K562 (cell line): ENCODE measurements around the gene FGF13. TPM values are rescaled to one million over a fixed set of nuclear protein-coding genes. Genes with fewer than 3 reads are reported as not detected.
A peak's percentile ranks its signal among the peaks of the same experiment; 100 is the strongest.

Experiments used
- ATAC-seq: fragments of 200-7000 bp; cut with Tn5 transposase; 3 replicates; pipeline ENCODE4 v1.9.1; 2020; ENCODE audit warnings: moderate library complexity
- BruUV-seq: library from RNA; stranded (reverse); fragments of 400-500 nt; replicated peaks from 2 replicates; lab custom pipeline; 2021; lab: Mats Ljungman, UMichigan
- CTCF ChIA-PET: fragments of 300-600 bp; formaldehyde crosslinking; extraction: SDS; loops from one replicate; lab custom pipeline; 2021; ENCODE audit warnings: low intra/inter-chr PET ratio; lab: Yijun Ruan, JAX
- POLR2A ChIA-PET: fragments of 300-600, 350-650 bp; sonication (Branson Sonifier 250); formaldehyde crosslinking; extraction: SDS; loops from one replicate; lab custom pipeline; 2021; ENCODE audit warnings: antibody characterized with exemption, inconsistent platforms; lab: Yijun Ruan, JAX
- DNase-seq, 4 experiments: peaks; one replicate each; pipeline versions ENCODE4 v3.0.0 to v3.0.0-alpha.2; 2011 to 2018; ENCODE audit warnings: low spot score in 3 of 4, mixed read lengths in 3 of 4; ENCODE audit errors: extremely low read depth in 1 of 4
- FAIRE-seq: peaks from 2 replicates; lab custom pipeline; 2011; peaks lifted over from hg19 to GRCh38; lab: Jason Lieb, UNC
- H2AFZ ChIP-seq: 2 replicates; pipeline ENCODE4 v1.6.0; 2011; ENCODE audit warnings: low read depth, low read length, control low read depth, inconsistent platforms
- H3K27ac ChIP-seq: fragments of 200-600 bp; 3 replicates; pipeline ENCODE4 v1.8.0; 2011; ENCODE audit warnings: low read depth, mild to moderate bottlenecking, control low read depth, inconsistent platforms, low read length, moderate library complexity, mixed read lengths; ENCODE audit errors: extremely low read depth
- H3K27me3 ChIP-seq, 2 experiments: fragments of 300-600 bp in 1 of 2; 2 replicates in 1 of 2; 3 replicates in 1 of 2; pipeline versions ENCODE4 v1.6.0 to v1.8.0; 2011; ENCODE audit warnings: inconsistent platforms in 2 of 2, low read length in 2 of 2, mild to moderate bottlenecking in 1 of 2, mixed read lengths in 1 of 2, moderate library complexity in 1 of 2; ENCODE audit not compliant: control insufficient read depth in 2 of 2, insufficient read depth in 2 of 2
- H3K36me3 ChIP-seq: fragments of 300-600 bp; 3 replicates; pipeline ENCODE4 v1.8.0; 2011; ENCODE audit warnings: mild to moderate bottlenecking, low read length, inconsistent platforms; ENCODE audit not compliant: control insufficient read depth, insufficient read depth
- H3K4me1 ChIP-seq, 2 experiments: fragments of 200-600 bp in 1 of 2; replicated peaks in 1 of 2; 2 replicates in 1 of 2; 3 replicates in 1 of 2; pipeline versions ENCODE4 v1.5.1 to v1.8.0; 2011; ENCODE audit warnings: inconsistent platforms in 2 of 2, low read length in 2 of 2, mild to moderate bottlenecking in 1 of 2, mixed read lengths in 1 of 2, moderate library complexity in 1 of 2; ENCODE audit not compliant: control insufficient read depth in 2 of 2, insufficient read depth in 2 of 2
- H3K4me2 ChIP-seq: 2 replicates; pipeline ENCODE4 v1.6.1; 2011; ENCODE audit warnings: low read length, control low read depth, inconsistent platforms, mixed read lengths; ENCODE audit not compliant: insufficient read depth
- H3K4me3 ChIP-seq: fragments of 200-600 bp; sonication (generic), shearing (Covaris generic); 2 replicates; pipeline ENCODE4 v1.5.1; 2016; ENCODE audit warnings: control low read depth, inconsistent platforms
- H3K79me2 ChIP-seq: fragments of 200-600 bp; 3 replicates; pipeline ENCODE4 v1.8.0; 2011; ENCODE audit warnings: low read length, inconsistent platforms; ENCODE audit not compliant: control insufficient read depth, insufficient read depth
- H3K9ac ChIP-seq, 2 experiments: 2 replicates each; pipeline versions ENCODE4 v1.6.0 to v1.6.1; 2011; ENCODE audit warnings: low read depth in 2 of 2, low read length in 2 of 2, control low read depth in 1 of 2, inconsistent platforms in 1 of 2, mild to moderate bottlenecking in 1 of 2, mixed read lengths in 1 of 2; ENCODE audit not compliant: insufficient read depth in 1 of 2
- H3K9me1 ChIP-seq: one replicate; pipeline ENCODE4 v1.6.0; 2011; ENCODE audit warnings: inconsistent platforms, mild to moderate bottlenecking, low read length, moderate library complexity; ENCODE audit not compliant: control insufficient read depth, insufficient read depth
- H3K9me3 ChIP-seq: replicated peaks from 2 replicates; pipeline ENCODE4 v1.5.1; 2011; ENCODE audit warnings: low read depth, low read length, inconsistent platforms; ENCODE audit not compliant: control insufficient read depth, insufficient read depth
- H4K20me1 ChIP-seq: replicated peaks from 2 replicates; pipeline ENCODE4 v1.6.1; 2011; ENCODE audit warnings: low read length, inconsistent platforms, mixed read lengths; ENCODE audit not compliant: control insufficient read depth, insufficient read depth
- BRD9 ChIP-seq: fragments of 450-650 bp; IDR thresholded peaks from 2 replicates; pipeline ENCODE4 v1.6.1; 2018; ENCODE audit warnings: low read depth; ENCODE audit not compliant: partially characterized antibody
- ELF4 ChIP-seq: fragments of 450-650 bp; formaldehyde crosslinking; IDR thresholded peaks from 2 replicates; pipeline ENCODE4 v1.4.0; 2022; ENCODE audit warnings: missing genetic modification characterization
- HOXB6 ChIP-seq: fragments of 250-450 bp; sonication (Bioruptor Pico); IDR thresholded peaks from 2 replicates; pipeline ENCODE4 v1.5.1; 2022; ENCODE audit warnings: mild to moderate bottlenecking, borderline replicate concordance
- LCOR ChIP-seq: sonication (generic); formaldehyde crosslinking; IDR thresholded peaks from 2 replicates; pipeline ENCODE4 v1.8.0; 2022; ENCODE audit warnings: mild to moderate bottlenecking, missing genetic modification reagents
- MAFG ChIP-seq: fragments of 450-650 bp; conservative IDR thresholded peaks from 2 replicates; pipeline ENCODE4 v1.6.1; 2016; ENCODE audit warnings: missing genetic modification characterization, missing compliant biosample characterization
- PRPF4 ChIP-seq: fragments of 200-400 bp; formaldehyde crosslinking; IDR thresholded peaks from one replicate; pipeline ENCODE4 v1.6.1; 2017; ENCODE audit warnings: low read length, low read depth, mild to moderate bottlenecking; ENCODE audit not compliant: insufficient read depth, poor library complexity, severe bottlenecking
- TBP ChIP-seq: optimal IDR thresholded peaks from 2 replicates; pipeline ENCODE3; 2011; ENCODE audit warnings: low read depth, low read length, improper control_type of control experiment
- TFAM ChIP-seq: fragments of 250-450 bp; sonication (Bioruptor Pico); conservative IDR thresholded peaks from 2 replicates; pipeline ENCODE4 v1.5.0; 2021; ENCODE audit warnings: mild to moderate bottlenecking, moderate library complexity
- ZNF77 ChIP-seq: fragments of 250-450 bp; sonication (Bioruptor Pico); IDR thresholded peaks from 2 replicates; pipeline ENCODE4 v1.5.0; 2020
- WGBS: fragments of 100-300 bp; shearing (Covaris generic); methylation state at CpG from one replicate; pipeline ENCODE4 v1.1.6; 2016; ENCODE audit warnings: low coverage, mixed read lengths; ENCODE audit not compliant: insufficient coverage; ENCODE audit errors: missing lambda C conversion rate; 5-methylcytosine and 5-hydroxymethylcytosine counted together
- in situ Hi-C: fragments of 300-500 bp; cut with MboI; formaldehyde crosslinking; loops from 4 replicates; pipeline ENCODE4 v1.15.0; 2018; ENCODE audit warnings: inconsistent platforms, mixed read lengths
- intact Hi-C: fragments of 100-400 bp; cut with micrococcal nuclease; formaldehyde crosslinking; loops from 2 replicates; pipeline ENCODE4 v1.14.2; 2022
- polyA plus RNA-seq, 8 experiments: library from polyadenylated mRNA; depleted of rRNA in 4 of 8; stranded (reverse) in 5 of 8; unstranded in 3 of 8; fragments of >200 nt; fragmentation: Nextera tagmentation in 2 of 8; fragmentation: Illumina TruSeq in 1 of 8; extraction: Ambion mirVana in 2 of 8; extraction: Trizol in 1 of 8; gene quantifications; 2 replicates each; pipeline versions ENCODE4 v1.2.1 to v1.2.3, GENCODE V29; 2011 to 2014; ENCODE audit warnings: inconsistent platforms in 1 of 8, missing spikeins in 1 of 8
- total RNA-seq, 7 experiments: library from RNA; depleted of rRNA in 6 of 7; stranded (reverse); fragments of >200 nt in 6 of 7; fragmentation: Illumina TruSeq in 2 of 7; extraction: Trizol in 2 of 7; gene quantifications; 2 replicates each; pipeline versions ENCODE4 v1.2.1 to v1.2.3, GENCODE V29; 2011 to 2021; ENCODE audit warnings: low replicate concordance in 1 of 7
- TF ChIP-seq, protein P1 (sequence below): fragments of 250-450 bp; sonication (Bioruptor Pico); IDR thresholded peaks from 2 replicates; pipeline ENCODE4 v1.4.0; 2020; ENCODE audit warnings: mild to moderate bottlenecking, moderate library complexity
- TF ChIP-seq, protein P2 (sequence below): sonication (generic); formaldehyde crosslinking; IDR thresholded peaks from 2 replicates; pipeline ENCODE4 v1.4.0; 2020; ENCODE audit warnings: mild to moderate bottlenecking, missing genetic modification reagents

The FGF13 gene
- total and polyA plus RNA-seq, 9 of the 15 experiments (the other 6 are each of a cell fraction or from before 2014, with no cell fraction given) = 14.8 to 95.7 (median 60.8) TPM

DNA sequence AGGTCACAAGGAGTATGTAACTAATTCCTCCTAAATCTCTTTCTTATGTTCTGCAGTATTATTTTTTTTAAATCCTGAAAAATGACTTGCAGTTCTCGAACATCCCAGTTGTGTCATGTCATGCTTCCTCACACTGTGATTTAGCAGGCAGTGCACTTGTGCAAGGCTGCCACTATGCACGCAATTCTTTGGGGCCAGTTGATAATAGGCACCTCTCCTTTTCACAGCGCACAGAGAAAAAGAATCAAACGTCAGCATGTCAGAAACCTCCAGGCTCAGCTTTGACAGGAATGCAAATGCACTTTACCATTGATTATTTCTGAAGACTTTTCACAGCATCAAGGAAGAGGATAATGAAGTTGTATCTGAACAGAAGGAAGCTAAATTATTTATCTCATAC lies 62.9 kb downstream of the FGF13 start:
- Histone ChIP-seq H3K79me2 (no peaks in the 10 kb centered on the region), H3K36me3 (no peaks in the 10 kb centered on the region), H4K20me1 (no peaks in the 10 kb centered on the region), H3K4me2 (no peak overlapping the region), H3K4me3 (no peak overlapping the region), H3K9me3 (no peaks in the 10 kb centered on the region), H3K4me1 (no peaks in the 10 kb centered on the region), H3K27me3 (no peaks in the 10 kb centered on the region), H3K9me1 (no peaks in the 10 kb centered on the region), H3K27ac (no peak overlapping the region), H2AFZ (no peak overlapping the region), H3K9ac (no peak overlapping the region)
- no peak for DNase-seq
- ATAC-seq = no peak
- in situ Hi-C loops (no loop called here), intact Hi-C loops (no loop called here)
- no TSS peak for BruUV-seq
- ChIA-PET CTCF (no interaction called here), POLR2A (no interaction called here)
- WGBS = 47% methylated on average over 3 of the region's 4 CpGs
- FAIRE-seq = no peak
- TF ChIP-seq MAFG (tag) (peak; percentile 25; the same call in 1 of the 2 replicates), LCOR (CRISPR knock-in tag) (no peak)

- 0% methylated on average over 1 of the region's 2 CpGs for WGBS
- H3K27me3 ChIP-seq = no peaks in the 10 kb centered on the region
- DNase-seq = no peak
- POLR2A ChIA-PET = no interaction called here
- H3K4me2 ChIP-seq = no peak overlapping the region
- intact Hi-C loops = no loop called here
- no TSS peak for BruUV-seq
- H3K79me2 ChIP-seq = no peaks in the 10 kb centered on the region
- no peaks in the 10 kb centered on the region for H3K9me3 ChIP-seq
- H4K20me1 ChIP-seq = no peaks in the 10 kb centered on the region
- no peaks in the 10 kb centered on the region for H3K9me1 ChIP-seq
- no peak overlapping the region for H3K4me3 ChIP-seq
- no peak overlapping the region for H3K27ac ChIP-seq
- no peak overlapping the region for H3K9ac ChIP-seq
- no peak for ATAC-seq
- no peaks in the 10 kb centered on the region for H3K4me1 ChIP-seq
- in situ Hi-C loops = no loop called here
- H2AFZ ChIP-seq = no peak overlapping the region
- CTCF ChIA-PET = no interaction called here
- no peaks in the 10 kb centered on the region for H3K36me3 ChIP-seq
- FAIRE-seq = no peak
- TF ChIP-seq BRD9 (no peak), ZNF77 (CRISPR knock-in tag) (no peak), TFAM (no peak), TBP (no peak), HOXB6 (CRISPR knock-in tag) (no peak), ELF4 (no peak), PRPF4 (no peak)
- TF ChIP-seq, protein P1, sequence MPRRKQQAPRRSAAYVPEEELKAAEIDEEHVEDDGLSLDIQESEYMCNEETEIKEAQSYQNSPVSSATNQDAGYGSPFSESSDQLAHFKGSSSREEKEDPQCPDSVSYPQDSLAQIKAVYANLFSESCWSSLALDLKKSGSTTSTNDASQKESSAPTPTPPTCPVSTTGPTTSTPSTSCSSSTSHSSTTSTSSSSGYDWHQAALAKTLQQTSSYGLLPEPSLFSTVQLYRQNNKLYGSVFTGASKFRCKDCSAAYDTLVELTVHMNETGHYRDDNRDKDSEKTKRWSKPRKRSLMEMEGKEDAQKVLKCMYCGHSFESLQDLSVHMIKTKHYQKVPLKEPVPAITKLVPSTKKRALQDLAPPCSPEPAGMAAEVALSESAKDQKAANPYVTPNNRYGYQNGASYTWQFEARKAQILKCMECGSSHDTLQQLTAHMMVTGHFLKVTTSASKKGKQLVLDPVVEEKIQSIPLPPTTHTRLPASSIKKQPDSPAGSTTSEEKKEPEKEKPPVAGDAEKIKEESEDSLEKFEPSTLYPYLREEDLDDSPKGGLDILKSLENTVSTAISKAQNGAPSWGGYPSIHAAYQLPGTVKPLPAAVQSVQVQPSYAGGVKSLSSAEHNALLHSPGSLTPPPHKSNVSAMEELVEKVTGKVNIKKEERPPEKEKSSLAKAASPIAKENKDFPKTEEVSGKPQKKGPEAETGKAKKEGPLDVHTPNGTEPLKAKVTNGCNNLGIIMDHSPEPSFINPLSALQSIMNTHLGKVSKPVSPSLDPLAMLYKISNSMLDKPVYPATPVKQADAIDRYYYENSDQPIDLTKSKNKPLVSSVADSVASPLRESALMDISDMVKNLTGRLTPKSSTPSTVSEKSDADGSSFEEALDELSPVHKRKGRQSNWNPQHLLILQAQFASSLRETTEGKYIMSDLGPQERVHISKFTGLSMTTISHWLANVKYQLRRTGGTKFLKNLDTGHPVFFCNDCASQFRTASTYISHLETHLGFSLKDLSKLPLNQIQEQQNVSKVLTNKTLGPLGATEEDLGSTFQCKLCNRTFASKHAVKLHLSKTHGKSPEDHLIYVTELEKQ (CRISPR knock-in tag) = no peak
- TF ChIP-seq, protein P2, sequence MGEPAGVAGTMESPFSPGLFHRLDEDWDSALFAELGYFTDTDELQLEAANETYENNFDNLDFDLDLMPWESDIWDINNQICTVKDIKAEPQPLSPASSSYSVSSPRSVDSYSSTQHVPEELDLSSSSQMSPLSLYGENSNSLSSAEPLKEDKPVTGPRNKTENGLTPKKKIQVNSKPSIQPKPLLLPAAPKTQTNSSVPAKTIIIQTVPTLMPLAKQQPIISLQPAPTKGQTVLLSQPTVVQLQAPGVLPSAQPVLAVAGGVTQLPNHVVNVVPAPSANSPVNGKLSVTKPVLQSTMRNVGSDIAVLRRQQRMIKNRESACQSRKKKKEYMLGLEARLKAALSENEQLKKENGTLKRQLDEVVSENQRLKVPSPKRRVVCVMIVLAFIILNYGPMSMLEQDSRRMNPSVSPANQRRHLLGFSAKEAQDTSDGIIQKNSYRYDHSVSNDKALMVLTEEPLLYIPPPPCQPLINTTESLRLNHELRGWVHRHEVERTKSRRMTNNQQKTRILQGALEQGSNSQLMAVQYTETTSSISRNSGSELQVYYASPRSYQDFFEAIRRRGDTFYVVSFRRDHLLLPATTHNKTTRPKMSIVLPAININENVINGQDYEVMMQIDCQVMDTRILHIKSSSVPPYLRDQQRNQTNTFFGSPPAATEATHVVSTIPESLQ (CRISPR knock-in tag) = no peak
Observed at GRCh38 chrX:138638996-138639395, 72.5 kb downstream of the FGF13 start.
